ENCODE measurements around the gene FGF4. TPM values are rescaled to one million over a fixed set of nuclear protein-coding genes. Genes with fewer than 3 reads are reported as not detected.

FGF4 gene
- total RNA-seq, 1 experiment from 2014 or later = not detected

GRCh38 chr11:69726481-69726880, 48.7 kb downstream of the FGF4 start:
- no peak for DNase-seq (ENCODE audit: low read depth)

GRCh38 chr11:69726019-69726418, 49.1 kb downstream of the FGF4 start:
- DNase-seq (ENCODE audit: low read depth) = no peak

GRCh38 chr11:69721745-69722144, 53.4 kb downstream of the FGF4 start:
- DNase-seq (ENCODE audit: low read depth) = no peak

GRCh38 chr11:69721106-69721505, 54.0 kb downstream of the FGF4 start:
- no peak for DNase-seq (ENCODE audit: low read depth)

Other genes starting within 250 kb of the FGF4 start
- gene CCND1, start 134.2 kb downstream of the FGF4 start, total RNA-seq (2014; rRNA removed; shearing (Covaris generic)) = 173 and 194 TPM in 2 replicates
- gene LTO1, start 100.0 kb downstream of the FGF4 start, total RNA-seq (2014; rRNA removed; shearing (Covaris generic)) = 17.4 and 21.4 TPM in 2 replicates
- not detected in 2 replicates for gene FGF19, start 71.3 kb downstream of the FGF4 start, total RNA-seq (2014; rRNA removed; shearing (Covaris generic))
- not detected in 2 replicates for gene FGF3, start 44.1 kb upstream of the FGF4 start, total RNA-seq (2014; rRNA removed; shearing (Covaris generic))

Data from RPMI7951 (cell line).